ENCODE data around the gene CD300E. TPM values are rescaled to one million over a fixed set of nuclear protein-coding genes. Genes with fewer than 3 reads are reported as not detected.
A peak's percentile ranks its signal among the peaks of the same experiment; 100 is the strongest.

Gene CD300E
- total RNA-seq, 1 donor from 2014 or later = not detected

DNA sequence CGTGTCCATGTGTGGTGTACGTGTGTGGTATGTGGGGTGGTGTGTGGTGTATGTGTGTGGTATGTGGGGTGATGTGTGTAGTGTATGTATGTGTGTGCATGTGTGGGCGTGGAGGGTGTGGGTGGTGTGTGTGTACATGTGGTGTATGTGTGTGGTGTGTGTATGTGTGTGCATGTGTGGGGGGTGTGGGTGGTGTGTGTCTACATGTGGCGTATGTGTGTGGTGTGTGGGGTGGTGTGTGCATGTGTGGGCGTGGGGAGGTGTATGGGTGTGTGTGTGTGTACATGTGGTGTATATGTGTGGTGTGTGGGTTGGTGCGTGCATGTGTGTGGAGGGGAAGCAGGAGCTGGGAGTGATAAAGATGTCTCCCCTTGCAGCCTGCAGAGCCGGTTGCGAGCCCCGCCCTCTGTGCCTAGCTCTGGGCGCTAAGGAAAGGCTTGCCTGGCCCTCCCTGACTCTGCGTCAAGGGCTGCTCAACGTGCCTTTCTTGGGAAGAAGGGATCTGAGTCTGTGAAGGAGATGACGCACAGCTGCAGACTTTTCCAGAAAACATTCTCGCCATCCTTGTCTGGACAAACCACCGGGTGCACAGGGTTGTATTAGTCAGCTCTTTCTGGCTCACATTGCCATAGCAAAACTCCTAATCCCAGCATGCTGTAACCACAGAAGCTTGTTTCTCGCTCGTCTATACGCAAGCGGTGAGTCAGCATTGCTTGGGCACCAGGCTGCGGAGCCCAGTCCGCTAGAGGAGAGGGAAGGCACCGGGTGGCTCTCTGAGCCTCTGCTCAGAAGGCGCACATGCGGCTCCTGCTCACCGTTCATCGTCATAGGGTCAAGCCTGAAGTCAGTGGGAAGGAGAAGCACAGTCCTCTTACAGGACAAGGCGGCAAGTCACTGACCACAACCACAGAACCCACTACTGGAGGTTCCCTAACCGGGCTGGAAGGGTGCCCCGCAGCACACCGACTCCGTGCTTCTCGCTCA is 54.2 kb downstream of the CD300E start:
- H3K36me3 Mint-ChIP-seq (ENCODE audit: low read depth) = no peaks in the 10 kb centered on the region
- H3K4me3 Mint-ChIP-seq = no peak overlapping the region
- DNase-seq (ENCODE audit: low read depth, low spot score) = no peak
- H3K9me3 Mint-ChIP-seq = peaks cover 3% of the 10 kb centered on the region
- TF ChIP-seq, protein P1, sequence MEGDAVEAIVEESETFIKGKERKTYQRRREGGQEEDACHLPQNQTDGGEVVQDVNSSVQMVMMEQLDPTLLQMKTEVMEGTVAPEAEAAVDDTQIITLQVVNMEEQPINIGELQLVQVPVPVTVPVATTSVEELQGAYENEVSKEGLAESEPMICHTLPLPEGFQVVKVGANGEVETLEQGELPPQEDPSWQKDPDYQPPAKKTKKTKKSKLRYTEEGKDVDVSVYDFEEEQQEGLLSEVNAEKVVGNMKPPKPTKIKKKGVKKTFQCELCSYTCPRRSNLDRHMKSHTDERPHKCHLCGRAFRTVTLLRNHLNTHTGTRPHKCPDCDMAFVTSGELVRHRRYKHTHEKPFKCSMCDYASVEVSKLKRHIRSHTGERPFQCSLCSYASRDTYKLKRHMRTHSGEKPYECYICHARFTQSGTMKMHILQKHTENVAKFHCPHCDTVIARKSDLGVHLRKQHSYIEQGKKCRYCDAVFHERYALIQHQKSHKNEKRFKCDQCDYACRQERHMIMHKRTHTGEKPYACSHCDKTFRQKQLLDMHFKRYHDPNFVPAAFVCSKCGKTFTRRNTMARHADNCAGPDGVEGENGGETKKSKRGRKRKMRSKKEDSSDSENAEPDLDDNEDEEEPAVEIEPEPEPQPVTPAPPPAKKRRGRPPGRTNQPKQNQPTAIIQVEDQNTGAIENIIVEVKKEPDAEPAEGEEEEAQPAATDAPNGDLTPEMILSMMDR (conservative IDR thresholded peaks at IDR 0.05) = no peak
- peaks cover 58% of the 10 kb centered on the region for H3K27me3 Mint-ChIP-seq (ENCODE audit: low read depth)
- H3K4me1 Mint-ChIP-seq = no peaks in the 10 kb centered on the region
- no peak overlapping the region for H3K27ac Mint-ChIP-seq (ENCODE audit: unreplicated experiment)

DNA sequence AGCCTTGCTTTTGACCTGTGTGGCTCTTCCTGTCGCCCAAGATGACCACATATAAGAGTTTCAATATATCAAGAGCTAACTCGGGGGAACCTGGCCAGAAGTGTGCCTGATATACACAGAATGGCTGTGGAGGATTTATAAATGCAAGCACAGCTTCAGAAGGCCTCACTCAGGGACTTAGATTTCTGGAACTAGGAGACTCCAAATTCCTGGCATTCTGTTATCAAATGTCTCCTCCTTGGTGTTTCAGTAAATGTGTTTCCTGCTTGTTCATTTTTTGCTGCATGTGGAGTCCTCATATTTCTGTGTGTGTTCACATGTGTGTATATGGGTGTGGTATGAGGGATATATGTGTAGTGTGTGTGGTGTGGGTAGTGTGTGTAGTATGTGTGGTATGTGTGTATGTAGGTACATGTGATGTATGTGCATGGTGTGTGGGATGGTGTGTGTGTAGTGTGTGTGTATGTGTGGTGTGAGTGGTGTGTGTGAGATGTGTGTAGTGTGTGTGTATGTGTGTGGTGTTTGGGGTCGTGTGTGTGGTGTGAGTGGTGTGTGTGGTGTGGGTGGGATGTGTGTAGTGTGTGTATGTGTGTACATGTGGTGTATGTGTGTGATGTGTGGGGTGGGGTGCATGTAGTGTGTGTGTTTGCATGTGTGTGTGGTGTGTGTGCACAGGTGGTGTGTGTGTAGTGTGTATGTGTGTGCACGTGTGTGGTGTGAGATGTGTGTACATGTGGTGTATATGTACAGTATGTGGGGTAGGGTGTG is 55.2 kb downstream of the CD300E start:
- Mint-ChIP-seq H3K27me3 (ENCODE audit: low read depth) (peaks cover 60% of the 10 kb centered on the region), H3K36me3 (ENCODE audit: low read depth) (no peaks in the 10 kb centered on the region), H3K27ac (ENCODE audit: unreplicated experiment) (peak overlapping the region; percentile 32), H3K4me3 (no peak overlapping the region), H3K4me1 (no peaks in the 10 kb centered on the region), H3K9me3 (peaks cover 3% of the 10 kb centered on the region)
- TF ChIP-seq, protein P1 (conservative IDR thresholded peaks at IDR 0.05) = no peak
- no peak for DNase-seq (ENCODE audit: low read depth, low spot score)

DNA sequence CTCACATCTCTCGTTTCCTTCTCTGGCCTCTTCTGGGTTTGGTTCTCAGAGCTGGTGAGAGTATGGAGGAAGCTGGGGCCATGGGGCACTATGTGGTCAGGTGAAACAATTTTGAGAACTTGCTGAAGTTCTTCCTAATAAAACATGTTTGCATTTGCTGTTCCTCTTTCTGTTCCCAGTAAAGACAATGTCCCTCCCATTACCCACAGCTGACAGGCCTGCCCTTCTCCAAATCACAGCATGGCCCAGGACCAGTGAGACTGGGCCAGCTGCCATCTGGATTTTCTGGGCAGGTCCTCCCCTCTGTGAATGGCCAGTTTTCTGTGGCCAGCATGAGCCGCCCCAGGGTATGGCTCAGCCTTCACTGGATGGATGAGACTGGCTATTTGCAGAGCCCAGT is 56.1 kb downstream of the CD300E start, which contains the start of gene CD300H:
Gene CD300H, minus strand, starts transcription at position 113 of the 400 bp plus-strand sequence.
- TF ChIP-seq, protein P1 (conservative IDR thresholded peaks at IDR 0.05) = no peak
- no peak for DNase-seq (ENCODE audit: low read depth, low spot score)
- Mint-ChIP-seq H3K4me3 (no peak within 1 kb of the TSS), H3K36me3 (ENCODE audit: low read depth) (no peaks in the 10 kb centered on the region), H3K27ac (ENCODE audit: unreplicated experiment) (peak within 1 kb of the TSS; percentile 32), H3K9me3 (peaks cover 3% of the 10 kb centered on the region), H3K4me1 (no peaks in the 10 kb centered on the region), H3K27me3 (ENCODE audit: low read depth) (peaks cover 53% of the 10 kb centered on the region)

DNA sequence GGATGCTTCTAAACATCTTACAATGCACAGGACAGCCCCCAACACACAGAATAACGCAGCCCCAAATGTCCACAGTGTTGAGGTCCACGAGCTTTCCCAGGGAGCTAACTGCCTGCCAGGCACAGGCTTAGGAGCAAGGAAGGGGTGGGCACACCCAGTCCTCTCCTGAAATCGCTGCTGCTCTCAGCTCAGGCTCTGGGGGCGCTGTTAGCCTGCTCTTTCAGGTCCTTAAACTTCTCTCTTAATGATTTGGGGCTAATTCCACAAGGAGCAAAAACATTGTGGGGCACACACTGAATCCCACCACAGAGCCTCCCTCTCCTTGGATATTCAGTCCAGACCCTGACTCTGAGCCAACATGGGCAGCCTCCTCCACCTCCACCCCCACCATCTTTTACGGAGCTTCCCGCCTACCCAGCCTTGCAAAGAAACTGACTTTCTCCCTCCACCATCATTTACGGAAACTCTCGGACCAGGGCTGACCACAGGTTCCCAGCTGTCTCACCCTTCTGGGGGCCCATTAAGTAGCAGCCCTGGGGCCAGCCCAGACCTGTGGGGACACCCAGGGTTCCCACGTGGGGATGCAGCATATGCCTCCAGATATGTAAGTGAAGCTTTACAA is 57.3 kb downstream of the CD300E start:
- peak; percentile 43 for DNase-seq (ENCODE audit: low read depth, low spot score)
- TF ChIP-seq, protein P1 (conservative IDR thresholded peaks at IDR 0.05) = peak; percentile 66
- peaks cover 52% of the 10 kb centered on the region for H3K27me3 Mint-ChIP-seq (ENCODE audit: low read depth)

DNA sequence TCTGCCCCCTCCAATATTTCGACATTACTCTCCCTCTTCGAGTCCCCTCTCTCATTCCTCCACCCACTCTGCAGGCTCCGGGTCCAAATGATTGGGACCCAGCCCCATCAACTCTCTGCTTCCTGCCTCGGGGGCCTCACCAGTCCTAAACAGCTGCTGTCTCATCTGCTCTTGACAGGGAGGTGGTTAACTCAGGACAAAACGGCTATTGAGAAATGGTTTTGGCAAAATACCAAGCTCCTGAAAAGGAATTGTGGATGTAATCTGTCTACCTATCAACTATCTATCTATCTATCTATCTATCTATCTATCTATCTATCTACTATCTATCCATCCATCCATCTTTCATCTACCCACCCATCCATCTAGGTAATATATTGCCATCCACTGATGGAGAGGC is 58.4 kb downstream of the CD300E start:
- Mint-ChIP-seq H3K27me3 (ENCODE audit: low read depth) (peaks cover 50% of the 10 kb centered on the region), H3K4me1 (no peaks in the 10 kb centered on the region), H3K4me3 (no peak overlapping the region), H3K27ac (ENCODE audit: unreplicated experiment) (no peak overlapping the region), H3K36me3 (ENCODE audit: low read depth) (no peaks in the 10 kb centered on the region), H3K9me3 (peaks cover 3% of the 10 kb centered on the region)
- no peak for DNase-seq (ENCODE audit: low read depth, low spot score)
- TF ChIP-seq, protein P1 (conservative IDR thresholded peaks at IDR 0.05) = no peak

More for the DNA sequence above, 57.3 kb downstream of the CD300E start:
- peaks cover 3% of the 10 kb centered on the region for H3K9me3 Mint-ChIP-seq
- H3K27ac Mint-ChIP-seq (ENCODE audit: unreplicated experiment) = no peak overlapping the region
- H3K36me3 Mint-ChIP-seq (ENCODE audit: low read depth) = no peaks in the 10 kb centered on the region
- no peaks in the 10 kb centered on the region for H3K4me1 Mint-ChIP-seq
- no peak overlapping the region for H3K4me3 Mint-ChIP-seq

All from neural crest cell (in vitro differentiated cells).